ENCODE measurements around the gene GPRIN1.
A peak's percentile ranks its signal among the peaks of the same experiment; 100 is the strongest.

GRCh38 chr5:176570044-176570443, 39.9 kb downstream of the GPRIN1 start:
- TF ChIP-seq CTCF (conservative IDR thresholded peaks at IDR 0.05; ENCODE audit: low read depth, low read length) (peak; percentile 19; the same call in 1 of the 2 replicates), EZH2 (IDR thresholded peaks at IDR 0.05; ENCODE audit: borderline replicate concordance, low read depth, low read length, poor library complexity, severe bottlenecking) (no peak)

All from A673 (cell line).